Measurements from ENCODE around the gene GPR78.
"Not testable (repeated sequence)": the region's sequence is repeated elsewhere in the genome, so short reads cannot be mapped to it uniquely, and the experiment has no call there.

Gene GPR78

DNA sequence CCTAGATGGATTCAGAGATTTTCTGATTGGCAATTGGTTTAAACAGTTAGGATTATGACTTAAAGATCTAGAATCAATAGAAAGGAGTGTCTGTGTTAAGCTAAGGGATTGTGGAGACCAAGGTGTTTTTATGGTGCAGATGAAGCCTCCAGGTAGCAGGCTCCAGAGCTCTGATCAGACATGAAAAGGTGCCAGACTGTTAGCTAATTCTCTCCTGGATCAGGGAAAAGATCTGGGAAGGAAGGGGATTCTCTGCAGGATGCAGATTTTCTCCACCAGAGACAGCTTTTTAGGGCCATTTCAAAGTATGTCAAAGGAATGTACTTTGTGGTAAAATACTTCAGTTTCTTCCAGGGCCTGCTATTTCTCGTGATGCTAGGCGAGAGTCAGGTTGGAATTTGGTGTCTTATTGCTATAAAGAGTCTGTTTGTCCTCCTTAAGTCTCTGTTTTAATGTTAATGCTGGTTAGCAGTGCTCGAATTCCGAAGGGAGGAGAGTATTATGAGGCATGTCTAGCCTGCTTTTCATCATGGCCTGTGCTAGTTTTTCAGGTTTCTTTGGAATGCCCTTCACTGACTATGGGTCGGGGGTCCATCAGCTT is 12.0 kb upstream of the GPR78 start:
- no peak for DNase-seq

DNA sequence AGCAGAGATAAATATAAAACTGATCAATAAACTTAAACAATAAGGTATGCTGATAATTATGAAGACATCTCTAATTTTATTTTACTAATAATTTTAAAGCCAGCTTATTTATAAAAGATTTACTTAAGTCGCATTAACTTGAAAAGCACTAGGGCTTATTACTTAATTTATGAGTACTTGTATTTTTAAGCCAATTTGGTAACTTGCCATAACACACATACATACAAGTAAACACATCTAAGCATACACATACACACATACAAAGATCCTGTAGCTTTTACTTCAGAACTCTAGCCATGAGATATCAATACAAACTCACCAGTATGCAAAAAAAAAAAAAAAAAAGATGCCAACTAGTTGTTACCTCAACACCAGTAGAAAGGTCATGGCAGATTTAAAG is 10.0 kb upstream of the GPR78 start:
- DNase-seq = no peak

DNA sequence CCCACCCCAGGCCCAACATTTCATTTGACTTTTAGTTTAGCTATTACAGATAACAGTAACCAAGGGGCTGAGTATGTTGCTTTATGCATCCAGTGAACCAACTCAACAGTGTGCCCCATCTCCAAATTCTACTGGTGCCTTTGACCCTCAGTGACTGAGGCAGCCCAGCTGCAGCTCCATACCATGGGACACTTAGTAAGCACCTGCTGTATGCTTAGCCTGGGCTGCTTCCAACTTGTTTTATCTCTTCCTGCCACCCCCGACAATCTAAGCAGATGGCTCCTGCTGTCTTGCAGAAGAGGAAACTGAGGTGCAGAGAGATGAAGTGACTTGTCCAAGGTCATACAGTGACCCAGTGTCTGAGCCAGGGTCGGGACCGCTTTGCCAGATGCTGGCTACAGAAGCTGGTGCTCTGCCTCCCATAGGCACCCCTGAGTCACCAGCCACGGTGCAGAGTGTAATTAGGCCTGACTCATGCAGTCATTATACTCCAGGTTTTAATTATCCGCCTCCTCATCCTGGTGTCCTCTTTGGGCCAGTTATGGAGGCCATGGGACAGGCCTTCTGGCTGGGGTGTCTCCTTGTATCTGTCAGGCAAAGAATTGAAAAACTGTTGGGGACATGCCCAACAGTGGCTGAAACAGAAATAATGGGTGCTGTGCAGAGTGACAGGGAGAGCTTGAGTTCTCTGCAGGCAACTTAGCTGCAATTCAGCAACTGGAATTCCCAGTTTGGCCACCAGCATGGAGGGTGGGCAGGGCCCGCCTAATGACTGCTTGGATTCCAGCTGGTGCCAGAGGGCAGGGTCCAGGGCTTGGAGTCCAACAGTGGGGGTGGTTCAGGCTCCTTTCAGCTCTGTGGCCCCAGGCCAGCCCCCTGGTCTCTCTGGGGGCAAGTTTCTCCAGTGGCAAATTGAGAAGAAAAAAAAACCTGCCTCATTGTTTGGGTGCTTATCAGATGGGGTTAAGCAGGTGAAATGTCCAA is 8.2 kb upstream of the GPR78 start:
- no peak for DNase-seq

DNA sequence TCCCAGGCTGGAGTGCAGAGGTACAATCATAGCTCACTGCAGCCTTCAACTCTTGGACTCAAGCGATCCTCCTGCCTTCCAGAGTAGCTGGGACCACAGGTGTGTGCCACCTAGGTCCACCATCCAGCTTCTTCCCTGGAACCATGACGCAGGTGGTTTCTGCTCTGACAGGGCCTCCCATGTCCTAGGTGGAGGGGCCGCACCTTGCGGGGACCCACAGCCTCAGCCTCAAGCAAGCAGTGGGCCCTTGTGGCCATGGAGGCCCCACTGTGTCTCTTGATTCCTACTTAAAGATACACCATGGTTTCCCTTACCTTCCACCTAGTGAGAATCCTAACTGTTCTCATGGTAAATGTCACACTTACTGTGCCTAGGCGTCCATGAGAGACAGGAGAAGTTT is 6.9 kb upstream of the GPR78 start:
- no peak for DNase-seq

GRCh38 chr4:8574796-8575370 is 5.3 kb upstream of the GPR78 start:
- DNase-seq = no peak

- no peak for DNase-seq
Measured at GRCh38 chr4:8575457-8575856, 4.7 kb upstream of the GPR78 start.

DNA sequence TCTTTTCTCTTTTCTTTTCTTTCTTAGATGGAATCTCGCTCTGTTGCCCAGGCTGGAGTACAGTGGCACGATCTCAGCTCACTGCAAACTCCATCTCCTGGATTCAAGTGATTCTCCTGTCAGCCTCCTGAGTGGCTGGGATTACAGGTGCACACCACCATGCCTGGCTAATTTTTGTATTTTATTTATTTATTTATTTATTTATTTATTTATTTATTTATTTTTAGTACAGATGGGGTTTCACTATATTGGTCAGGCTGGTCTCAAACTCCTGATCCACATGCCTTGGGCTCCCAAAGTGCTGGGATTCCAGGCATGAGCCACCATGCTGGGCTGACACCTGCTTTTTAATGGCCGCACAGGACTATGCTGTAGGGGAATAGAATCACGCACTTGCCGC is 3.6 kb upstream of the GPR78 start:
- not testable (repeated sequence) for DNase-seq

- no peak for DNase-seq
Measured at GRCh38 chr4:8577046-8577445, 3.1 kb upstream of the GPR78 start.

DNA sequence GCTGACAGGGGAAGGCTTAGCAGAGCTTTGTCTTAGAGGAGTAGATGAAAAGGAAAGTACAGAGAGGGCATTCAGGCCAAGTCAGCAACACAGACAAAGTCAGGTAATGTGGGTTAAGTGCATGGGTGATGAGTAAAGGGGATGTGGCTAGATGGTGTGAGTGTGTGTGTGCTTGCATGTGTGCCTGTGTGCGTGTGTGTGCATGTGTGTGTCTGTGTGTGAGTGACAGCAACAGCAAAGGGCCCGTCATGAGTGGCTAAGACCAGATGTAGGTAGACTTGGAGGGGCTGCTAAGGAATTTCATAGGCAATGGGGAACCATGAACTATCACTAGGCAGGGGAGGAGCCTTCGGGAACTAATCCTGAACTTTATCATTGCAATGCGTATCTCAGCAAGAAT is 2.2 kb upstream of the GPR78 start:
- no peak for DNase-seq

DNA sequence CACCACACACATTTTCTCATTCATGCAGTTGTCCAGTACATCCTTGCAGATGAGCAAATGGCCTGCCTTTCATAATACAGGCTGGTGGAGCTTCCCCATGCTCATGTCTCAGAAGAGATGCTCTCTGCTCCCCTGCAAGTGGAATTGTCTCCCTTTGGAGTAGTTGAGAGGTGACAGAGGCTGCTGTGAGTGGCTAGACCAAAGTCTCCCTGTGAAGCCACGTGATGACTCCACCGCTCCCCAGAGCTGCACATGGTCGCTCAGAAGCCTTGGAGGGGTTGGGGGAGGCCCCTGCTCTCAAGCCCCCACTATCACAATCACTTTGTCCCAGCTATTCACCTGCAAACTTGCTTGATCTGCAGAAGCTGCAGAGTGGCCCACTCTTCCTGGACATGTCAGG is 1.5 kb upstream of the GPR78 start:
- DNase-seq = no peak

DNA sequence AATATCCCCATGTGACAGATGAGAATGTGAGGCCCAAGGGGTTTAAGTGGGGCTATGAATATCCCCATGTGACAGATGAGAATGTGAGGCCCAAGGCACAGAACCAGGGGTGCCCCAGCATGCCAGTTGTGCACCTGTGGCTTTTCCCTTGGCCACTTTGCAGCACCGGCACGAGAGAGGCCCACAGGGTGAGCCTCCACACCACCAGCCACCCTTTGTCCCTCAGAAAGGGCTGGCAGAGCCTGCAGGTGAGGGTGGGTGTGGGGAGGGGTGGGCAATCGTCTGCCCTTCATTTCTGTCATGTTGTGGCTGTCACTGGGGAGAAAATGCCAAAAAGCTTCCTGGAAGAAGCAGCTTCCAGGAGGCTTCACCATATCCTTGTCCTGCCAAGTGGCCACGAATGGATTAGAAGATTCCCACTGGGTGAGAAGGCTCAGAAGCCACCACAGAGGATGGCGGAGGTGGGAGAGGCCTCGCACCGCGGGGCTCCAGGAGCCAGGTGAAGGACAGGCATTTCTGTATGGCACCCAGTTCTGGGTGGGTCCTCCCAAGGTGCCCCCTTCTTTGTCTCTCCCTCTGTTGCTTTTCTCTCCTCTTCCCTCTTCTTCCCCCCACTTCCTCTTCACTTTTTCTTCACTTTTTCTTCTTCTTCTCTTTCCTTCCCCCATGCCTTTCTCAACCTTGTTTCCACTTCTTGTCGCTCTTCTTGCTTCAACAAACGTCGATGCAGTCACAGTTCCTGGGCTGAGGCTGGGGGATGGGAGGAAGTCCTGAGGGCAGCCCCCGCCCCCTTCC is 469 bp upstream of the GPR78 start:
- DNase-seq = no peak

GRCh38 chr4:8581094-8581861 is 1.1 kb downstream of the GPR78 start:
- DNase-seq = no peak

- DNase-seq = no peak
Measured at GRCh38 chr4:8582016-8582415, 1.8 kb downstream of the GPR78 start.

- DNase-seq = no peak
Measured at GRCh38 chr4:8582436-8582835, 2.2 kb downstream of the GPR78 start.

GRCh38 chr4:8582941-8583654 is 2.9 kb downstream of the GPR78 start:
- DNase-seq = no peak

DNA sequence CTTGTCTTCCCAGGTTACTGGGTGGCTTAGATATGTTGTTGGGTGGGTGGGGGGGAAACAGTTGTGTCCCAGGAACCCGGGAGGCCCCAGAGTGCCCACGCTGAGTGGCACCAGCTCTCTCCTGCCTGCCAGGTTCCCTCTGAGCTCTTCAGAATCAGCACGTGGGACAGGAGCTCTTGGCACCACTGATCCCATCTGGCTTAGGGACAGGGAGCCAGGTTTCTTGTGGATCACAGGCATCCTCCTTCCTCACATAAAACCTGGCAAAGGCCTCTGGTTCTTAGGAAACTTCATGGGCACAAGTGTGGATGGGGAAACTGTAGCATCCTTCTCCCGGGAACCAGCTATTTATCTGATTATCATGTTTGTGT is 3.4 kb downstream of the GPR78 start:
- DNase-seq = no peak

- no peak for DNase-seq
Measured at GRCh38 chr4:8585186-8585585, 5.0 kb downstream of the GPR78 start.

- DNase-seq = no peak
Measured at GRCh38 chr4:8585721-8586212, 5.6 kb downstream of the GPR78 start.

DNA sequence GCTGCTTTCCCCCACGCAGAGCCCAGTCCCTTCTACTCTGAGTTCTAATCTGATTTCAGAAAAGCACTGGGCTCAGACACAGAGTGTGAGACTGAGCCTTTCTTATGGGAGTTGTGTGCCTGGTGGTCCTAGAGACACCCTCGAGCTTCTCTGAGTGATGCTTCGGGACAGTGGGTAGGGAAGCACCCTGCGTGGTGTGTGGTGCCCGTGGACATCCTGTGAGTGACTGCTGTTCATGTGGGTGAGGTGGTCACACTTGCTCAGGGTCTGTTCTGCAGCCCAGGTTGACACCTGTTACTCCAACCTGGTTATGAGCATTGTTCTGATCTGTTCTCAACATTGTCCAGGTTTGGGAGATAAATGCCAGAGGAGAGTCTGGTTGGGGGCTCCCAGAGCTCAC is 6.1 kb downstream of the GPR78 start:
- DNase-seq = no peak

GRCh38 chr4:8586671-8587468 is 6.7 kb downstream of the GPR78 start:
- DNase-seq = no peak
